K562 (cell line): ENCODE measurements around the gene PLXNA3. TPM values are rescaled to one million over a fixed set of nuclear protein-coding genes. Genes with fewer than 3 reads are reported as not detected.

ENCODE experiments used
- ATAC-seq: fragments of 200-7000 bp; cut with Tn5 transposase; 3 replicates; pipeline ENCODE4 v1.9.1; 2020; ENCODE audit warnings: moderate library complexity
- BruUV-seq: library from RNA; stranded (reverse); fragments of 400-500 nt; replicated peaks from 2 replicates; lab custom pipeline; 2021; lab: Mats Ljungman, UMichigan
- CTCF ChIA-PET: fragments of 300-600 bp; formaldehyde crosslinking; extraction: SDS; loops from one replicate; lab custom pipeline; 2021; ENCODE audit warnings: low intra/inter-chr PET ratio; lab: Yijun Ruan, JAX
- POLR2A ChIA-PET: fragments of 300-600, 350-650 bp; sonication (Branson Sonifier 250); formaldehyde crosslinking; extraction: SDS; loops from one replicate; lab custom pipeline; 2021; ENCODE audit warnings: antibody characterized with exemption, inconsistent platforms; lab: Yijun Ruan, JAX
- DNase-seq, 4 experiments: peaks; one replicate each; pipeline versions ENCODE4 v3.0.0 to v3.0.0-alpha.2; 2011 to 2018; ENCODE audit warnings: low spot score in 3 of 4, mixed read lengths in 3 of 4; ENCODE audit errors: extremely low read depth in 1 of 4
- FAIRE-seq: peaks from 2 replicates; lab custom pipeline; 2011; peaks lifted over from hg19 to GRCh38; lab: Jason Lieb, UNC
- H2AFZ ChIP-seq: 2 replicates; pipeline ENCODE4 v1.6.0; 2011; ENCODE audit warnings: low read depth, low read length, control low read depth, inconsistent platforms
- H3K27ac ChIP-seq: fragments of 200-600 bp; 3 replicates; pipeline ENCODE4 v1.8.0; 2011; ENCODE audit warnings: low read depth, mild to moderate bottlenecking, control low read depth, inconsistent platforms, low read length, moderate library complexity, mixed read lengths; ENCODE audit errors: extremely low read depth
- H3K27me3 ChIP-seq, 2 experiments: fragments of 300-600 bp in 1 of 2; 2 replicates in 1 of 2; 3 replicates in 1 of 2; pipeline versions ENCODE4 v1.6.0 to v1.8.0; 2011; ENCODE audit warnings: inconsistent platforms in 2 of 2, low read length in 2 of 2, mild to moderate bottlenecking in 1 of 2, mixed read lengths in 1 of 2, moderate library complexity in 1 of 2; ENCODE audit not compliant: control insufficient read depth in 2 of 2, insufficient read depth in 2 of 2
- H3K36me3 ChIP-seq: fragments of 300-600 bp; 3 replicates; pipeline ENCODE4 v1.8.0; 2011; ENCODE audit warnings: mild to moderate bottlenecking, low read length, inconsistent platforms; ENCODE audit not compliant: control insufficient read depth, insufficient read depth
- H3K4me1 ChIP-seq, 2 experiments: fragments of 200-600 bp in 1 of 2; replicated peaks in 1 of 2; 2 replicates in 1 of 2; 3 replicates in 1 of 2; pipeline versions ENCODE4 v1.5.1 to v1.8.0; 2011; ENCODE audit warnings: inconsistent platforms in 2 of 2, low read length in 2 of 2, mild to moderate bottlenecking in 1 of 2, mixed read lengths in 1 of 2, moderate library complexity in 1 of 2; ENCODE audit not compliant: control insufficient read depth in 2 of 2, insufficient read depth in 2 of 2
- H3K4me2 ChIP-seq: 2 replicates; pipeline ENCODE4 v1.6.1; 2011; ENCODE audit warnings: low read length, control low read depth, inconsistent platforms, mixed read lengths; ENCODE audit not compliant: insufficient read depth
- H3K4me3 ChIP-seq: fragments of 200-600 bp; sonication (generic), shearing (Covaris generic); 2 replicates; pipeline ENCODE4 v1.5.1; 2016; ENCODE audit warnings: control low read depth, inconsistent platforms
- H3K79me2 ChIP-seq: fragments of 200-600 bp; 3 replicates; pipeline ENCODE4 v1.8.0; 2011; ENCODE audit warnings: low read length, inconsistent platforms; ENCODE audit not compliant: control insufficient read depth, insufficient read depth
- H3K9ac ChIP-seq, 2 experiments: 2 replicates each; pipeline versions ENCODE4 v1.6.0 to v1.6.1; 2011; ENCODE audit warnings: low read depth in 2 of 2, low read length in 2 of 2, control low read depth in 1 of 2, inconsistent platforms in 1 of 2, mild to moderate bottlenecking in 1 of 2, mixed read lengths in 1 of 2; ENCODE audit not compliant: insufficient read depth in 1 of 2
- H3K9me1 ChIP-seq: one replicate; pipeline ENCODE4 v1.6.0; 2011; ENCODE audit warnings: inconsistent platforms, mild to moderate bottlenecking, low read length, moderate library complexity; ENCODE audit not compliant: control insufficient read depth, insufficient read depth
- H3K9me3 ChIP-seq: replicated peaks from 2 replicates; pipeline ENCODE4 v1.5.1; 2011; ENCODE audit warnings: low read depth, low read length, inconsistent platforms; ENCODE audit not compliant: control insufficient read depth, insufficient read depth
- H4K20me1 ChIP-seq: replicated peaks from 2 replicates; pipeline ENCODE4 v1.6.1; 2011; ENCODE audit warnings: low read length, inconsistent platforms, mixed read lengths; ENCODE audit not compliant: control insufficient read depth, insufficient read depth
- CCNT2 ChIP-seq: IDR thresholded peaks from 2 replicates; pipeline ENCODE4 v1.6.1; 2011; ENCODE audit warnings: borderline replicate concordance, low read depth, mild to moderate bottlenecking, moderate library complexity, mixed read lengths, low read length; ENCODE audit not compliant: insufficient read length; ENCODE audit errors: extremely low read depth
- NRF1 ChIP-seq, 2 experiments: fragments of 450-650 bp; IDR thresholded peaks in 1 of 2; conservative IDR thresholded peaks in 1 of 2; 2 replicates each; pipeline ENCODE4 v1.6.1; 2014; ENCODE audit warnings: mild to moderate bottlenecking in 2 of 2
- TBP ChIP-seq: optimal IDR thresholded peaks from 2 replicates; pipeline ENCODE3; 2011; ENCODE audit warnings: low read depth, low read length, improper control_type of control experiment
- ZC3H4 ChIP-seq: sonication (generic); formaldehyde crosslinking; IDR thresholded peaks from 2 replicates; pipeline ENCODE4 v1.9.0; 2021; ENCODE audit warnings: missing genetic modification reagents, borderline replicate concordance
- ZNF24 ChIP-seq: fragments of 450-650 bp; IDR thresholded peaks from 2 replicates; pipeline ENCODE4 v1.6.1; 2016
- ZNF444 ChIP-seq: fragments of 250-450 bp; sonication (Bioruptor Pico); IDR thresholded peaks from 2 replicates; pipeline ENCODE4 v1.4.0; 2020; ENCODE audit warnings: mild to moderate bottlenecking, moderate library complexity
- WGBS: fragments of 100-300 bp; shearing (Covaris generic); methylation state at CpG from one replicate; pipeline ENCODE4 v1.1.6; 2016; ENCODE audit warnings: low coverage, mixed read lengths; ENCODE audit not compliant: insufficient coverage; ENCODE audit errors: missing lambda C conversion rate; 5-methylcytosine and 5-hydroxymethylcytosine counted together
- in situ Hi-C: fragments of 300-500 bp; cut with MboI; formaldehyde crosslinking; loops from 4 replicates; pipeline ENCODE4 v1.15.0; 2018; ENCODE audit warnings: inconsistent platforms, mixed read lengths
- intact Hi-C: fragments of 100-400 bp; cut with micrococcal nuclease; formaldehyde crosslinking; loops from 2 replicates; pipeline ENCODE4 v1.14.2; 2022
- polyA plus RNA-seq, 8 experiments: library from polyadenylated mRNA; depleted of rRNA in 4 of 8; stranded (reverse) in 5 of 8; unstranded in 3 of 8; fragments of >200 nt; fragmentation: Nextera tagmentation in 2 of 8; fragmentation: Illumina TruSeq in 1 of 8; extraction: Ambion mirVana in 2 of 8; extraction: Trizol in 1 of 8; gene quantifications; 2 replicates each; pipeline versions ENCODE4 v1.2.1 to v1.2.3, GENCODE V29; 2011 to 2014; ENCODE audit warnings: inconsistent platforms in 1 of 8, missing spikeins in 1 of 8
- total RNA-seq, 7 experiments: library from RNA; depleted of rRNA in 6 of 7; stranded (reverse); fragments of >200 nt in 6 of 7; fragmentation: Illumina TruSeq in 2 of 7; extraction: Trizol in 2 of 7; gene quantifications; 2 replicates each; pipeline versions ENCODE4 v1.2.1 to v1.2.3, GENCODE V29; 2011 to 2021; ENCODE audit warnings: low replicate concordance in 1 of 7
- TF ChIP-seq, protein P1 (sequence below): fragments of 250-450 bp; sonication (Bioruptor Pico); IDR thresholded peaks from 2 replicates; pipeline ENCODE4 v1.4.0; 2020; ENCODE audit warnings: mild to moderate bottlenecking, moderate library complexity, borderline replicate concordance

The PLXNA3 gene
- total and polyA plus RNA-seq, 9 of the 15 experiments (the other 6 are each of a cell fraction or from before 2014, with no cell fraction given) = 0.32 to 47.8 (median 7.5) TPM

DNA sequence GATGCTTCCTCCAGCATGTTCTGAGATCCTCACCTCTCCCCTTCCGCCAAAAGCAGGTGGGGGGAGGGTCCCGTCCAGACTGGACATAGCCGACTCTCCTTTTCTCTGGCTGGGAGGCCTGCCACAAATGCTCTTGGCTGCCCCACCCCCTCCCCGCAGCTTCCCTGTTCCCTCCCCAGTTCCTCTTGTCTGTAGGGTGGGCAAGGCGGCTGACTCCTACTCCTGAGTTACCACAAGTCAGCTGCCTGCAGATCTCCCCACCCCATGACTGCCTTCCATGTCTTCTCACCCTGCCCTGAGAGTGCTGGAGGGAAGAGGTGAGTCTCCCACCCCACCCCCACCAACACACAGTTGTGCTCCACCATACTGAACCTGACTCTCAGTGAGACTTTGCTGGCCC is 26.7 kb upstream of the PLXNA3 start:
- Histone ChIP-seq H3K27me3 (no peaks in the 10 kb centered on the region), H3K4me2 (peak overlapping the region; percentile 80), H3K4me1 (peaks cover 27 to 59% of the 10 kb centered on the region in 2 experiments; a peak in 4 of 5 replicates), H3K36me3 (peaks cover 60% of the 10 kb centered on the region; the same call in 2 of the 3 replicates), H4K20me1 (no peaks in the 10 kb centered on the region), H3K9ac (peak overlapping the region; percentile 61 to 84; a peak in 2 of 4 replicates), H3K9me1 (no peaks in the 10 kb centered on the region), H3K9me3 (no peaks in the 10 kb centered on the region), H3K4me3 (0 out of 2 replicates have a peak overlapping the region, but pooled peaks have one; percentile 18)
- in situ Hi-C loops (no loop called here), intact Hi-C loops (loop anchor here (2.0 kb wide), 1 partner anchor 53 kb away; no protein-coding TSS in a partner anchor)
- DNase-seq (peak in 1 of 4 experiments; percentile 50), ATAC-seq (no peak), FAIRE-seq (peak; percentile 23)
- ChIA-PET CTCF (no interaction called here), POLR2A (interaction anchor here (0.6 kb wide), 2 partner anchors 20 to 52 kb away, joined by 3 read pairs; no protein-coding TSS in a partner anchor)
- 17% methylated on average over 4 of the region's 5 CpGs for WGBS
- no peak for TF ChIP-seq NRF1 (conservative IDR thresholded peaks at IDR 0.05 in 1 of 2, IDR thresholded peaks at IDR 0.05 in 1 of 2)
- TF ChIP-seq CCNT2 = no peak
- TF ChIP-seq ZNF444 (CRISPR knock-in tag) = no peak
- TF ChIP-seq, protein P1, sequence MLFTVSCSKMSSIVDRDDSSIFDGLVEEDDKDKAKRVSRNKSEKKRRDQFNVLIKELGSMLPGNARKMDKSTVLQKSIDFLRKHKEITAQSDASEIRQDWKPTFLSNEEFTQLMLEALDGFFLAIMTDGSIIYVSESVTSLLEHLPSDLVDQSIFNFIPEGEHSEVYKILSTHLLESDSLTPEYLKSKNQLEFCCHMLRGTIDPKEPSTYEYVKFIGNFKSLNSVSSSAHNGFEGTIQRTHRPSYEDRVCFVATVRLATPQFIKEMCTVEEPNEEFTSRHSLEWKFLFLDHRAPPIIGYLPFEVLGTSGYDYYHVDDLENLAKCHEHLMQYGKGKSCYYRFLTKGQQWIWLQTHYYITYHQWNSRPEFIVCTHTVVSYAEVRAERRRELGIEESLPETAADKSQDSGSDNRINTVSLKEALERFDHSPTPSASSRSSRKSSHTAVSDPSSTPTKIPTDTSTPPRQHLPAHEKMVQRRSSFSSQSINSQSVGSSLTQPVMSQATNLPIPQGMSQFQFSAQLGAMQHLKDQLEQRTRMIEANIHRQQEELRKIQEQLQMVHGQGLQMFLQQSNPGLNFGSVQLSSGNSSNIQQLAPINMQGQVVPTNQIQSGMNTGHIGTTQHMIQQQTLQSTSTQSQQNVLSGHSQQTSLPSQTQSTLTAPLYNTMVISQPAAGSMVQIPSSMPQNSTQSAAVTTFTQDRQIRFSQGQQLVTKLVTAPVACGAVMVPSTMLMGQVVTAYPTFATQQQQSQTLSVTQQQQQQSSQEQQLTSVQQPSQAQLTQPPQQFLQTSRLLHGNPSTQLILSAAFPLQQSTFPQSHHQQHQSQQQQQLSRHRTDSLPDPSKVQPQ (CRISPR knock-in tag) = no peak
- no peak for TF ChIP-seq ZNF24
- TF ChIP-seq ZC3H4 (CRISPR knock-in tag) = no peak
- TF ChIP-seq TBP = no peak
- TF ChIP-seq, all 486 proteins: peak for 0
- Histone ChIP-seq H3K27ac (peak overlapping the region; percentile 67), H2AFZ (no peak overlapping the region), H3K79me2 (peaks cover 35% of the 10 kb centered on the region)
- BruUV-seq = no TSS peak
